Stomach (tissue), 9 donors: ENCODE data around the gene MYB. TPM values are rescaled to one million over a fixed set of nuclear protein-coding genes. Genes with fewer than 3 reads are reported as not detected.

ENCODE experiments used
- DNase-seq, 2 donors: peaks; one replicate each; pipeline versions ENCODE4 v3.0.0 to v3.0.0-alpha.2; 2013 to 2019
- H3K27ac ChIP-seq, 5 donors: fragments of 200-600 bp in 4 of 5; sonication (generic) in 4 of 5; one replicate each; pipeline ENCODE4 v1.5.1; 2013 to 2019; ENCODE audit warnings: mild to moderate bottlenecking in 1 of 5, moderate library complexity in 1 of 5
- H3K27me3 ChIP-seq, 3 donors: fragments of 200-600 bp; sonication (generic); one replicate each; pipeline ENCODE4 v1.5.1; 2017 to 2019; ENCODE audit warnings: mixed run types in 1 of 3
- H3K36me3 ChIP-seq, 4 donors: fragments of 200-600 bp; sonication (generic); 1 replicate in 3 of 4; 2 replicates in 1 of 4; pipeline ENCODE4 v1.5.1; 2016 to 2019
- H3K4me1 ChIP-seq, 4 donors: fragments of 200-600 bp; sonication (generic); one replicate each; pipeline ENCODE4 v1.5.1; 2016 to 2019
- H3K4me3 ChIP-seq, 4 donors: fragments of 200-600 bp; sonication (generic) in 3 of 4; one replicate each; pipeline ENCODE4 v1.5.1; 2016 to 2019; ENCODE audit warnings: mild to moderate bottlenecking in 1 of 4
- H3K9me3 ChIP-seq, 4 donors: fragments of 200-600 bp; sonication (generic); one replicate each; pipeline ENCODE4 v1.5.1; 2016 to 2019
- CTCF ChIP-seq, 7 experiments: fragments of 450-650 bp in 4 of 7; fragments of 200-600 bp in 3 of 7; sonication (generic) in 3 of 7; IDR thresholded peaks; one replicate each; pipeline ENCODE4 v1.5.1; 2016 to 2019; ENCODE audit warnings: antibody characterized with exemption in 7 of 7, control low read depth in 2 of 7, mild to moderate bottlenecking in 1 of 7
- EP300 ChIP-seq: sonication (generic); formaldehyde crosslinking; IDR thresholded peaks from one replicate; pipeline ENCODE4 v1.6.1; 2017; ENCODE audit warnings: antibody characterized with exemption
- POLR2A ChIP-seq, 4 donors: fragments of 450-650 bp; IDR thresholded peaks; one replicate each; pipeline ENCODE4 v1.6.1; 2016; ENCODE audit warnings: antibody characterized with exemption in 4 of 4, control low read depth in 2 of 4, mild to moderate bottlenecking in 1 of 4, moderate library complexity in 1 of 4
- POLR2AphosphoS5 ChIP-seq, 3 donors: sonication (generic); formaldehyde crosslinking; IDR thresholded peaks; one replicate each; pipeline ENCODE4 v1.6.1; 2016; ENCODE audit warnings: antibody characterized with exemption in 3 of 3
- WGBS, 5 donors: extraction: QIAGEN DNeasy Blood & Tissue Kit in 3 of 5; methylation state at CpG; one replicate each; pipeline versions ENCODE4 v1.1.5 to v1.1.7; 2013 to 2018; 5-methylcytosine and 5-hydroxymethylcytosine counted together
- intact Hi-C: fragments of 100-400 bp; cut with DNase I; formaldehyde crosslinking; loops from one replicate; pipeline ENCODE4 v1.15.1; 2023; ENCODE audit warnings: low total_unique reads
- polyA plus RNA-seq, 3 donors: library from polyadenylated mRNA; stranded (reverse); fragments of 200-250 nt; gene quantifications; one replicate each; pipeline ENCODE4 v1.2.3, GENCODE V29; 2013
- total RNA-seq, 5 donors: library from RNA; depleted of rRNA; stranded (reverse); fragments of >200 nt; gene quantifications; one replicate each; pipeline versions ENCODE4 v1.1.0 to v1.2.3, GENCODE V29; 2014 to 2016
- donor health status: healthy with polysubstance abuse.
- donor health status: Bipolar disorder and iron deficiency.
- donor health status: healthy.

The MYB gene
- total and polyA plus RNA-seq, 8 donors: 0.56 to 118 (median 2.9) TPM; not detected in 2

GRCh38 chr6:135226537-135226936, 45.4 kb downstream of the MYB start:
- Histone ChIP-seq H3K4me1 (no peaks in the 10 kb centered on the region), H3K4me3 (no peak overlapping the region), H3K27ac (no peak overlapping the region), H3K27me3 (no peaks in the 10 kb centered on the region), H3K9me3 (no peaks in the 10 kb centered on the region), H3K36me3 (no peaks in the 10 kb centered on the region)
- WGBS, 5 donors: 53 to 83% (median 70%) methylated on average over 1 of the region's 1 CpG
- TF ChIP-seq EP300 (no peak), POLR2AphosphoS5 (IDR thresholded peaks at IDR 0.05) (no peak), CTCF (IDR thresholded peaks at IDR 0.05) (no peak), POLR2A (IDR thresholded peaks at IDR 0.05) (no peak)
- intact Hi-C loops: no loop called here
- no peak for DNase-seq

GRCh38 chr6:135227349-135227748, 46.2 kb downstream of the MYB start:
- H3K4me1 ChIP-seq: no peaks in the 10 kb centered on the region
- 50 to 77% (median 67%) methylated on average over 2 of the region's 2 CpGs for WGBS, 5 donors
- no peak for DNase-seq
- intact Hi-C loops: no loop called here
- no peaks in the 10 kb centered on the region for H3K9me3 ChIP-seq
- H3K27ac ChIP-seq: no peak overlapping the region
- no peaks in the 10 kb centered on the region for H3K27me3 ChIP-seq
- TF ChIP-seq EP300 (no peak), POLR2A (IDR thresholded peaks at IDR 0.05) (no peak), CTCF (IDR thresholded peaks at IDR 0.05) (no peak), POLR2AphosphoS5 (IDR thresholded peaks at IDR 0.05) (no peak)
- no peaks in the 10 kb centered on the region for H3K36me3 ChIP-seq
- H3K4me3 ChIP-seq: no peak overlapping the region

- TF ChIP-seq EP300 (no peak), POLR2A (IDR thresholded peaks at IDR 0.05) (no peak), POLR2AphosphoS5 (IDR thresholded peaks at IDR 0.05) (no peak), CTCF (IDR thresholded peaks at IDR 0.05) (no peak)
Measured at GRCh38 chr6:135227758-135228157, 46.6 kb downstream of the MYB start.

GRCh38 chr6:135228486-135228885, 47.4 kb downstream of the MYB start:
- 85 to 96% (median 94%) methylated on average over 6 of the region's 6 CpGs for WGBS, 5 donors

More at GRCh38 chr6:135227758-135228157, 46.6 kb downstream of the MYB start:
- no peak overlapping the region for H3K4me3 ChIP-seq
- DNase-seq: no peak
- no peaks in the 10 kb centered on the region for H3K4me1 ChIP-seq
- H3K9me3 ChIP-seq: no peaks in the 10 kb centered on the region
- no peaks in the 10 kb centered on the region for H3K36me3 ChIP-seq
- intact Hi-C loops: no loop called here
- H3K27me3 ChIP-seq: no peaks in the 10 kb centered on the region
- 88 to 96% (median 91%) methylated on average over 4 of the region's 4 CpGs for WGBS, 5 donors
- H3K27ac ChIP-seq: no peak overlapping the region

More at GRCh38 chr6:135228486-135228885, 47.4 kb downstream of the MYB start:
- TF ChIP-seq POLR2AphosphoS5 (IDR thresholded peaks at IDR 0.05) (no peak), EP300 (no peak), POLR2A (IDR thresholded peaks at IDR 0.05) (no peak), CTCF (IDR thresholded peaks at IDR 0.05) (no peak)
- H3K27ac ChIP-seq: no peak overlapping the region
- no peak overlapping the region for H3K4me3 ChIP-seq
- H3K4me1 ChIP-seq: no peaks in the 10 kb centered on the region
- no peaks in the 10 kb centered on the region for H3K9me3 ChIP-seq
- H3K27me3 ChIP-seq: no peaks in the 10 kb centered on the region
- no peak for DNase-seq
- no peaks in the 10 kb centered on the region for H3K36me3 ChIP-seq
- intact Hi-C loops: no loop called here
